Spleen (tissue), 7 donors: Measurements from ENCODE around the gene NOP56.

Experiments
- POLR2A ChIP-seq, 3 donors: fragments of 450-650 bp; IDR thresholded peaks; one replicate each; pipeline ENCODE4 v1.5.1; 2017; ENCODE audit warnings: antibody characterized with exemption in 3 of 3, mild to moderate bottlenecking in 1 of 3
- TF ChIP-seq, protein P1 (sequence below), 11 experiments: fragments of 200-600 bp in 7 of 11; fragments of 450-650 bp in 4 of 11; sonication (generic) in 4 of 11; IDR thresholded peaks in 8 of 11; conservative IDR thresholded peaks in 3 of 11; 1 replicate in 7 of 11; 2 replicates in 4 of 11; pipeline versions ENCODE4 v1.4.0 to v1.8.0; 2016 to 2021; ENCODE audit warnings: antibody characterized with exemption in 11 of 11, inconsistent platforms in 4 of 11, mild to moderate bottlenecking in 1 of 11
- donor health status: DM: no; HTN: no; CAD: no; lungs with moderate emphysema.
- donor health status: DM: no; HTN: no; CAD: no.
- donor health status: DM: no; HTN: no; CAD: no.

DNA sequence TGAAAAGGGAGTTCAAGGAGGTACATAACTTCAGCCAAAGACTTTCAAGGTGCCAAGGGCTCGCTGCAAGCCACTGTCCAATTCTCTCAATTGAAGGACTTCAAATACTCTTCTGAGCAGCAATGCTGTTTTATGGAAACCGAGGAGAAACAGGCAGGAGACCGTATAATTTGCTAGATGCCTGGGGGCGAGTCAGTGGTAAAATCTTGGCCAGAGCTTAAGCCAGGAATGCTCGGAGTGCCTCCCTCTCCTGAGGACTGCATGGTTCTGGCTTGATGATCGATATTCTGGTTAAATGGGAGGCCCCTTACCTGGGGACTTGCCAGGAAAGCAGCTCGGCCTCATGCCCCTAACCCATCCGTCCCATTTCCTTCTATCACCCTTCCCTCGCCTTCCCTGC, 35.8 kb upstream of the NOP56 start:
- no peak for TF ChIP-seq POLR2A (IDR thresholded peaks at IDR 0.05)
- TF ChIP-seq, protein P1, sequence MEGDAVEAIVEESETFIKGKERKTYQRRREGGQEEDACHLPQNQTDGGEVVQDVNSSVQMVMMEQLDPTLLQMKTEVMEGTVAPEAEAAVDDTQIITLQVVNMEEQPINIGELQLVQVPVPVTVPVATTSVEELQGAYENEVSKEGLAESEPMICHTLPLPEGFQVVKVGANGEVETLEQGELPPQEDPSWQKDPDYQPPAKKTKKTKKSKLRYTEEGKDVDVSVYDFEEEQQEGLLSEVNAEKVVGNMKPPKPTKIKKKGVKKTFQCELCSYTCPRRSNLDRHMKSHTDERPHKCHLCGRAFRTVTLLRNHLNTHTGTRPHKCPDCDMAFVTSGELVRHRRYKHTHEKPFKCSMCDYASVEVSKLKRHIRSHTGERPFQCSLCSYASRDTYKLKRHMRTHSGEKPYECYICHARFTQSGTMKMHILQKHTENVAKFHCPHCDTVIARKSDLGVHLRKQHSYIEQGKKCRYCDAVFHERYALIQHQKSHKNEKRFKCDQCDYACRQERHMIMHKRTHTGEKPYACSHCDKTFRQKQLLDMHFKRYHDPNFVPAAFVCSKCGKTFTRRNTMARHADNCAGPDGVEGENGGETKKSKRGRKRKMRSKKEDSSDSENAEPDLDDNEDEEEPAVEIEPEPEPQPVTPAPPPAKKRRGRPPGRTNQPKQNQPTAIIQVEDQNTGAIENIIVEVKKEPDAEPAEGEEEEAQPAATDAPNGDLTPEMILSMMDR (IDR thresholded peaks at IDR 0.05 in 8 of 11, conservative IDR thresholded peaks at IDR 0.05 in 3 of 11): no peak
